HG02798 (cell line): Measurements from ENCODE around the gene TLK1.

Source experiments
- ATAC-seq: cut with Tn5 transposase; IDR thresholded peaks from one replicate; pipeline ENCODE4 v1.9.1; 2021; ENCODE audit warnings: mild to moderate bottlenecking; ENCODE audit not compliant: unreplicated experiment, poor library complexity

The TLK1 gene

DNA sequence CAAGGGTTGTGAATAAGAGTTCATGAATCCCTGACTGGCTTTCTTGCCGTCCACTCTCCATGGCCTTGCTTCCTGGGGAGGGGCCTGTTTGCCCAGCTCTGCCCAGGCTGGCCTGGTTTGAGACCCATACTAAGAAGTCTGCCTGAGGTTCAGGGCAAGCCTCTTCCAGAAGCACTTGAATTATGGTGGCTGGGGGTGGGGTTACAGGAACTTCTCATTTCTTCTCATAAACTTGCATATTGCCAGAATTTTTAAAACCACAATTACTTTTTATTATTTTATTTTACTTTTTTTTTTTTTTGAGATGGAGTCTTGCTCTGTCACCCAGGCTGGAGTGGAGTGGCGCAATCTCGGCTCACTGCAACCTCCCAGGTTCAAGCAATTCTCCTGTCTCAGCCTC lies 189.6 kb downstream of the TLK1 start:
- ATAC-seq = no peak

DNA sequence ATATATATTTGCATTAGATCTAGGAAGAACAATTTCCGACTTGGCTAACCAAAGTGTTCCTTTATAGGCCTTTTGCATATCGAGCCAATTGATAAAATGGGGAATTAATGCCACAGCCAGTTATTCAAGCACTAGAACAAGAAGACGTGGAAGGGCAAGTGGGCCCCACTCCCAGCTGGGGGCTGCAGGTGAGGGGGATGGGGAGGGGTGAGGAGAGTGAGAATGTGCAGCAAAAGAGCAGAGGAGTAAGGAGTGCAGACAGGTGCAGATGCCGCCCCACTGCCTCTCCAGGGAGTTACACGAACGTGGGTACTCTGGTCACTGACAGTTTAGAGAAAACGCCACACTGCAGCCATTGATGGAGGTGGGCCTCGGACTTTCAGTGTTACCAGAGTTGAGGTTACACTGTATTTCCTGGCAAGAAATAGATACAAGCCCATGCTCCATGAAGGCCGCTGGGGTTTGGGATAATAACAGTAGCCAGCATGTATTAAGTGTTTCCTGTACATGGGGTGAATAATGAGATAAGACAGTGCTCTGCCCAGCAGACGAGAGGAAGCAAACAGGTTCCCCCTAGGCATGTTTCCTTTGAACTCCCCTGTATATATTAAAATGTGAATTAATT lies 190.7 kb downstream of the TLK1 start:
- ATAC-seq = no peak

- ATAC-seq = no peak
These were observed 191.7 kb downstream of the TLK1 start for GRCh38 chr2:170969030-170969429.

- ATAC-seq = no peak
These were observed 192.3 kb downstream of the TLK1 start for GRCh38 chr2:170968205-170969003.

DNA sequence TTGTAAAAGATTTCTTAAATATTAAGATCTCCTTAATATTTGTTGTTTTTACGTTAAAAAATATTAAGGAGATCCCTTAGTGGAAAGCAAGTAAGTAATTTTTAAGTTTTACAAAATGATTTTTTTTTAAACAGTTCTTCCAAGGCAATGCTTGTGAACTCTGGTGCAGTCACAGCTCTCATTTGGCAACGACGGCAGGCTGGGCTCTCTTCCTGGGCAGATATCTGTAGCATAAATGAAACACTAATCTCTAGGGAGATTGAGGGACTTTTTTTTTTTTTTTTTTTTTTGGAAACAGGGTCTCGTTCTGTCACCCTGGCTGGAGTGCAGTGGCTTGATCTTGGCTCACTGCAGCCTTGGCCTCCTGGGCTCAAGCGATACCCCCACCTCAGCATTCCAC lies 193.1 kb downstream of the TLK1 start:
- no peak for ATAC-seq

DNA sequence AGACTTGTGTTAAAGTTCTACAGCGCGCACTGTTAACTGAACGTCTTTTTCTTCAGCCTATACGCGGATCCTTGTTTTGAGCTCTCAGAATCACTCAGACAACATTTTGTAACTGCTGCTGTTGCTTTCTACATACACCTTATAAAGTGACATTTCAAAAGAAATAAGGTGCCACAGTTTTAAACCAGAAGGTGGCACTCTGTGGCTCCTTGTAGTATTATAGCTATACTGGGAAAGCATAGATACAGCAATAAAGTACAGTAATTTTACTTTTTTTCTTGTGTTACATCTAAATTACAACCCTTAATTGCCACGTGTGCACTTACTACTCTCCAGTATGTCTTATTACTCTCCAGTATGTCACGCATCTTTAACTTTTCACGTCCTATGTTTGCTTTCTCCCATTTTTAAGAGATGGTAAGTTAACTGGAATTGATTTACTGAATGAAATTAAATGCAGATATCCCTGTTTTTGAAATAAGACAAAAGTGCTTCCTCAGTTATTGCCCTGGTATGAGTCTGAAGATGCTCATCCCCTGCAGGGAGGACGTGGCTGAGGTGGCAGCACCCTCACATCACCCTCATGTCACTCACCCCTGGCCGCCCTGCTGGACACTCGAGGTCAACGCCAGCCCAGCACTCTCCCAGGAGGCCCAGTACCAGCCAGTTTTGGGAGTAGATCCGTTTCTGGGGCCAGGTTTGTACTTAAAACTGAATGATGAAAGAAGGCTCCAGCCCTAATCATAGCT lies 193.9 kb downstream of the TLK1 start:
- no peak for ATAC-seq

GRCh38 chr2:170965446-170966225 lies 195.1 kb downstream of the TLK1 start:
- ATAC-seq = no peak

DNA sequence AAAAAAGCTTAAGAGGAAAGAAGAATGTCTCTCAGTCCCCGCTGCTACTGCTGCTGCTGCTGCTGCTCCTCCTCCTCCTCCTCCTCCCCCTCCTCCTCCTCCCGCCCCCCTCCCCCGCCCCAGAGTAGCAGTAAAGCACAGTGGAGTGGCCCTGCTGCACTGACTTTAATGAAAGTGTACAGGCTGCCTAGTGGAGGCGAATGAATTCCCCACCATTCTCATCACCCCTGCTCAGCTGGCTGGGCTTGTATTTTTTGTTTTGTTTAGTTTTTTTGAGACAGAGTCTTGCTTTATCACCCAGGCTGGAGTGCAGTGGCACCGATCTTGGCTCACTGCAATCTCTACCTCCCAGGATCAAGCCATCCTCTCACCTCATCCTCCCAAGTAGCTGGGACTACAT lies 197.3 kb downstream of the TLK1 start:
- no peak for ATAC-seq

DNA sequence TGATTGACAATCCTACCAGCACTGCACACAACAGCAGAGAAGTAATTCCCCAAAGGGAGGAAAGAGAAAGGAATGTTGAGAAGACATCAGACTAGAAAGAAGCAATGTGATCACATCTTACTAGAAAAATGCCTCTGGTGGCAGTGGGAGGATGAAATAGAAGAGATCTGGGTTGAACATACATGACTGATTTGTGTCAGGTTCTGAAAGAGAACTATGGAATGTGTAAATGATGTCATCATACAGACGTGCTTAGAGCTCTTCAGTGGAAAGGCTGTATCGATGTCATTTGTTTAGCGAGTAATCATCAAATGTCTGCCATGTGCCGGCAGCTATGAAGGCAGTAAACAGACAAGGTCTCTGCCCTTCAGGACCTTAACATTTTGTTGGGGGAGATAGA lies 206.8 kb downstream of the TLK1 start:
- ATAC-seq = no peak

DNA sequence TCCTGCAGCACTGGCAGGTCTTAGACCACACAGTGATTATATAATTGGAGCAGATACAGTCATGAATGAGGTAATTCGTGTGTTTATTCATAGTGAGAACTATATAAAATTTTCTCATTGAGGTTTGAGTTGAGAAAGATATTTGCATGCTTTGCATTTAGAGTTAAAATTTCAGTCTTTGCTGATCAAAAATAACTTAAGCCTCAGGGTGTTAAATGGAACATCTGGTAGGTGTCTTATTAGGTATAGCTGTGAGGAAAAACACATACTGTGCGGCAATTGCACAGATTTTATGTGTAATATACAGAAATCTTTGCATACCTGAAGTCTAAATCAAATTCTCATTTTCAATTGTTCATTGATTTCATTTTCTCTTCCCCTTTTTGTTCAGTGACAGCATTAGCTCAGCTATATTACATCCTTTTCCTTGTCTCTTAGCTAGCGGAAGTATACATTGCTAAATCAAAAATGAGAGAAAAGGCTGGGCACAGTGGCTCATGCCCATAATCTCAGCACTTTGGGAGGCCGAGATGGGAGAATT lies 210.4 kb downstream of the TLK1 start:
- peak; percentile 92 for ATAC-seq

DNA sequence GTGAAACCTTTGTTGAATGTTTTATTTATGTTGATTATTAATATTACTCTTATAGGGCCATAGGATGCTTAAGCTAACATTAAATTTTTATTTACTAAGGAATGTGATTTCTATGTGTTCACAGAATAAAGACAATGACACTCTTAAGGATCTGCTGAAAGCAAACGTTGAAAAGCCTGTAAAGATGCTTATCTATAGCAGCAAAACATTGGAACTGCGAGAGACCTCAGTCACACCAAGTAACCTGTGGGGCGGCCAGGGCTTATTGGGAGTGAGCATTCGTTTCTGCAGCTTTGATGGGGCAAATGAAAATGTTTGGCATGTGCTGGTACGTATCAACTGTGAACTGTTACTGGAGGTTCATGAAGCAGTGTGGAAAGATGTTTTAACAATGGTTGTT lies 211.3 kb downstream of the TLK1 start:
- ATAC-seq = no peak

GRCh38 chr2:170944545-170944944 lies 216.1 kb downstream of the TLK1 start:
- ATAC-seq = no peak

- no peak for ATAC-seq
These were observed 217.1 kb downstream of the TLK1 start for GRCh38 chr2:170943596-170943995.

- ATAC-seq = no peak
These were observed 217.7 kb downstream of the TLK1 start for GRCh38 chr2:170943041-170943440.

GRCh38 chr2:170942615-170943014 lies 218.1 kb downstream of the TLK1 start:
- ATAC-seq = no peak
